Stimulated activated CD8-positive, alpha-beta memory T cell treated with anti-CD3 and anti-CD28 coated beads, Interleukin-4, amount 100 ng/mL, for 1 hour (primary cell): ENCODE results near the gene TRAPPC12.
A peak's percentile ranks its signal among the peaks of the same experiment; 100 is the strongest.
"Not testable (repeated sequence)": the region's sequence is repeated elsewhere in the genome, so short reads cannot be mapped to it uniquely, and the experiment has no call there.

ENCODE experiments used
- DNase-seq, 2 donors: peaks; one replicate each; pipeline ENCODE4 v3.0.0-alpha.2; 2020; ENCODE audit warnings: low read depth in 2 of 2, low spot score in 1 of 2

Gene TRAPPC12

DNA sequence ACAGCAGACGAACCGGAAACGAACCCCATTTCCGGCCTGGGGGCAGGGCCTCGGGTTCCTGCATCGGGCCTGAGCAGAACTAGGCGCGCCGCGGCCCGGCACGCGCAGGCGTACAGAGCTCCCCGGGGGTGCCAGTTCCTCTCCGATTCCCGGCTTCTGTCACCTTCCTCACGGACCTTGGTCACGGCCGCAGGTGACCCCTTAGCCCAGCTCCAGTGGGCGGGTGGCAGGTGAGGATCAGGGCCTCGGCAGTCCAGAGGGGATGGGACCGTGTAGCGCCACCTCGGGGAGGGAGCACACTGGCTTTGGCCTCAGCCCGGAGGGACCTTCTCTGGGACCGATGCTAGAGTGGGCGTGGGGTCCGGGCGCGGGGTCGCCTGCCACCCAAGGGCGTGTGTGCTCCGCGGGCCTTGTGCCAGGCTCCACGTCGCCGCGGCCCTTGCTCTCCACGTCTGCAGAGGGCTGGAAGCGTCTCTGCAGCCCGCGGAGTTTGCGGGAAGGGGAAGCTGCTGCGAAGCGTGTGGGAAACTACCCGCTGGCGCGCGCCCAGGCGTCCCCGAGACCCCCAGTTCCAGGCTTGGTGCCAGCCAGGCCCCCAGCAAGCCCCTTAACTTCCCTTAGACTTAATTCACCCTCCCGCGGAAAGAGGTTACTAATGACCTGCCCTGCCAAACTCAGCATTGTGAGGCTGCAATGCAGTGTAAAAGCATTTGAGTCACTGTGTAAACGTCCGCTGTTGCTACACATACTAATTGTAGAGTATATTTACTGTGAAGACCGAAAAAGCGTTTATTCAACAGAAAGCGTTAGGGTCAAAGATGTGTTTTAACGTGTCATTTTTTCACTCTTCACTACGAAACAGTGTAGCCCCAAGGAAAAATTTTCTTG, at the start of gene TRAPPC12:
TSS of gene TRAPPC12 (plus strand) at position 48 of the 888 bp plus-strand sequence. CDS start 7,930 bp downstream, outside the sequence.
- peak; percentile 81 to 87 for DNase-seq

DNA sequence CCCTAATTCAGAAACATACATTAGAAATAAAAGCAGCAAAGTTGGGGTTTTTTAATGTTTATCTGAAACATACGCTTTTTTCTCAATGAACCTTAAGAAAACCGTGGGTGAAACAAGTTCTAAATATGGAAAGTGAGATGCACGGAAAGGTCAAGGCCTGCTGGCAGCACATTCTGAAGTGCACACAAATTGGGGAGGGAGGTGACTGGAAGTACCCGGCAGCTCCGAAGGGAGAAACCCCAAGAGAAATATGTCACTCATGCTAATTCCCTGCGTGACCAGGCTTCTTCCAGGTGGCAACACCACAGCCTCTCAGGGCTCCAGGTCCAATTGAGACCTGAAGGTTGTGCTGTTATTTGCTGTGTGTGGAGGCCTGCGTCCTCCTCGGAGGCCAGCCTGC, 47.4 kb upstream of the TRAPPC12 start:
- no peak for DNase-seq

DNA sequence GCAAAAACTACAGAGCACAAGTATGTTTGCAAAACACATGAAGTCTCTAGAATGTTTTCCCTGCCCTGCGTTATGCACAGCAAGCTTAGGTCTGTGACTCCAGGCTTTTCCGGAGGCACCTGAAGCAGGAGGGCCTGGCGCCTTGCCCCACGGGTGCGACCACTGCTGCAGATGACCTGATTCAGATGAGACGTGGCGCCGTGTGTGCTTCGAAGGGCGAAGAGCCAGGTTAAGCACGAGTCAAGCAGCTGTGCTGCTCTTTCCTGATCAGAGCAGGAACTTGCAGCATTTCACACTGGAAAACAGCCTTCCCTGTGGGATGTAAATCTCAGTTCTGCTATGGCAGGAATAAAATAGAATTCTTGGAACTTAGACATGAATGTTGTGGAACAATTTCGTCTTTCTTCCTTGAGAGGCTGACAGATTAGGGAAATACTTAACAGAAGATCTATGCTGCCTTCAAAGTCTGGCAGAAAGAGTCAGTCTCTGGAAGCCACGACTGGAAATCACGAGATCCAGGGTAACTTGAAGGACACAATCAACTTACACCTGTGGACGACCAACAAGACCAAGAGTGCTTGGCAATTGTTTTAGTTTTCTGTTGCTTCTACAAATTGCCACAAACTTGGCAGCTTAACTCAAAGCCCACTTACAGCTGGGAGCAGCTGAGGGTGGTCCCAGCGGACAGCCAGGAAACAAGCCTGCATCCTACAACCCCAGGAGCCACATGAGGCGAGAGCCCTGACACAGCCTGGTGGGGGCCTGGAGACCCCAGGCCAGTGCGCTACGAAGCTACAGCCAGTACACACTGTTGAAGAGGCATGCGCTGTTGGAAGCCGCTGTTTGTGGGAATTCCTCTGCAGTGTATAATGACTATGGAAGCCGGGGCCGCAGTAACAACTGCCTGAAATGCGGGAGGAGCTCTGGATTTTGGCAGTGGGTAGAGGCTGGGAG, 44.8 kb upstream of the TRAPPC12 start:
- no peak for DNase-seq

DNA sequence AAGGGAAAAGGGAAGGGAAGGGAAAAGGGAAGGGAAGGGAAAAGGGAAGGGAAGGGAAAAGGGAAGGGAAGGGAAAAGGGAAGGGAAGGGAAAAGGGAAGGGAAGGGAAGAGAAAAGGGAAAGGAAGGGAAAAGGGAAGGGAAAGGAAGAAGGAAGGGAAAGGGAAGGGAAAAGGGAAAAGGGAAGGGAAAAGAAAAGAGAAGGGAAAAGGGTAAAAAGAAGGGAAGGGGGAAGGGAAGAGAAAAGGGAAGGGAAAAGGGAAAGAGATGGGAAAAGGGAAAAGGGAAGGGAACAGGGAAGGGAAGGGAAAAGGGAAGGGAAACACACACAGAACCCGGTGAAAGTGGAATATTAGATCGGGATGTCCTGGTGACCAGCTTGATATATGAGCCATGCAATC, 42.6 kb upstream of the TRAPPC12 start:
- DNase-seq = no peak

DNA sequence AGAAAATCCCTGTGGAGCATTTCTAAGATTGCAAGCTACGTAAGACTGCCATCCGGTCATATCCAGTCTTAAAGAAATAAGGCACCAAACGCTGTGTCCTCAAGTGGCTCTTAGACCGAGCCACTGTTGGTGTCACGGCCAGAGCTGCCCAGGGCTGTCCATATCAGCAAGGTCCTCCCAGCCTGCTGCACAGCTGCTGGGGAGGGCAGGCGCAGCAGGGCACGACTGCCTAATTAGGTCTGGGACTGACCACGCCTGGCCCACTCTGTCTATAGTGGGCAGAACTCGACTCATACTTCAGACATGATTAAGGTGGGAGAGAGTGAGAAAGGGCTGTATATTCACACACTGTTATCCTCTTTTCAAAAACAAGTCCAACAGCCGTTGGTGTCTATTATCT, 41.2 kb upstream of the TRAPPC12 start:
- no peak for DNase-seq

DNA sequence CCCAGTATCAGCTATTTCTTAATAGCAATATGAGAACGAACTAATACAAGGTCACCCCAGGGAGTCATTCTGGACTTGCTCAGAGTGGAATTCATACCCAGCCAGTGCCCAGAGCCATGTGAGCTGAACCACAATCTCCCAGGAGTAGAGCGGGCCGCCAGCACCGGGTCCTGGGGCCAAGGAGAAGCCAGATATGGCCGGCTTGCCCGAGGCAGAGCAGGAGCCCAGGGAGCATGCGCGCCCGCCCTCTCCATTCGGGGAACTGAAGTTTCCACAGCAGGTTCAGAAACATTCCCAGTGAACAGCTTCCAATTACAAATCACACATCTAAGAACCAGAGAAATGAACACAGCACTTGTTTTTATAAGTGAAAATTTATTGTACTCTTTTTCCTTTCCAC, 39.4 kb upstream of the TRAPPC12 start:
- DNase-seq = no peak

DNA sequence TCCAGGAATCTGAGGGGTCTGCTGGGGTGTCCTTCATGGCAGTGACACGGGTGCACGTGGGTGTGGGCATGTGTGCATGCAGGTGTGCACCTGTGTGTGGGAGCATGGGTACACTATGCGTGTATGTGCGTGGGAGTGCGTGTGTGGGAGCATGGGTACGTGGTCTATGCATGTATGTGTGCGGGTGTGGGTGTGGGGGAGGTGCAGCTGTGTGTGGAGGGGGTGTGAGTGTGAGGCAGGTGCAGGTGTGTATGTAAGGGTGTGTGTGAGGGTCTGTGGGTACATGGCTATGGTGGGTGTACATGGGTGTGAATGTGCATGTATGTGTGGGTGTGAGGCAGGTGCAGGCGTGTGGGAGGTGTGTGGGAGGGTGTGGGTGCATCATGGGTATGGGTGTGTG, 38.2 kb upstream of the TRAPPC12 start:
- DNase-seq = no peak

DNA sequence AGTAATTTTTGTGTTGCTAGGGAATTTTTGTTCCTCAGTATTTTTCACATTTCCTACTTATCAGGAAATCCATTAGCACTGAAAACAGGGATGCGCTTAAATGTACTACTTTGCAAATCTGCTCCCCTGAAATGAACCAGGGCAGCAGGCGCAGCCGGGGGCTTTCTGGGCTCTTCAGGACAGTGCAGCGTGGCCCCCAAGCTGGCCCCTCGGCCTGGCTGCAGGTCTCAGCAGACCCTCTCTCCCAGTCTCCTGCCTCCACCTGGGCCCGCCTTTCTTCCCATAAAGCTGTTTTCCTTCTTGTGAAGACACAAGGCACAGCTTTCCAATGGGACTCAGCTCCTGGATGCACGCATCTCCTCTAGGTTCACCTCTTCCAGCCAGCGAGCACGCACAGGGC, 37.2 kb upstream of the TRAPPC12 start:
- DNase-seq = no peak

DNA sequence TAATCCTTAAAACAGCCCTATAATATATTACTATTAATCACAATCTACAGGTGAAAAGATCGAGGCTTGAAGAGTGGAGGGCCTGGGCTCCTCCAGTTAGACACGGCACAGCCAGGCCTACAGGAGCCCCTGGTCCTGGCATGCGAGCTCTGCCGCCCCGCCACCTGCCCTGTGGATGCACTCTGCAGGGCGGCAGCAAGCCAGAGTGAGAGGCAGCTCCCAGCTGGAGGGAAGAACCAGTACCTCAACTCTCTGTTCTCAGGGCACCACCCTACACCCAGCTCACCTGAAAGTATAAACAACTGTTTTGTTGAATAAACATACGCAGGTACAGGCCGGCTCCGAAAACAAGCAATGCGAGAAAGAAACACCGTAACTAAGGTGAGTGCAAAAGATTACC, 36.5 kb upstream of the TRAPPC12 start:
- no peak for DNase-seq

DNA sequence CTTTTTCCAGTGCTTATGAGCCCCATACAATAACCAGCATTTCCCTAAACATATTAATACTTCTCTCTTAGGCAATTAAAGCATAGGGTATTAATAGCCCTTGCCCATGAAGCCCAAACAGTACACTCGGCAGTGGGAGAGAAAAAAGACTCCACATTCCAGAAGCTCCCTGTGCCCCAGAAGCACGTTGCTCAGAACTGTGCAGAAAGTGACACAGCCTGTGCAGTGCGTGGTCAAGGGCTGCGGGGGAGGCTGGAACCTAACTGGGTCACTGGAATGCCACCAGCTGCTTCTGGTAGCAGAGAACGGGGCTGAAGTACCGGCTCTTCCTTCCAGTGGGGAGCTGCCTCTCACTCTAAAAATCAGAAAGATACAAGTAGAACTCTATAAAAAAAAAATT, 34.6 kb upstream of the TRAPPC12 start:
- DNase-seq = no peak

DNA sequence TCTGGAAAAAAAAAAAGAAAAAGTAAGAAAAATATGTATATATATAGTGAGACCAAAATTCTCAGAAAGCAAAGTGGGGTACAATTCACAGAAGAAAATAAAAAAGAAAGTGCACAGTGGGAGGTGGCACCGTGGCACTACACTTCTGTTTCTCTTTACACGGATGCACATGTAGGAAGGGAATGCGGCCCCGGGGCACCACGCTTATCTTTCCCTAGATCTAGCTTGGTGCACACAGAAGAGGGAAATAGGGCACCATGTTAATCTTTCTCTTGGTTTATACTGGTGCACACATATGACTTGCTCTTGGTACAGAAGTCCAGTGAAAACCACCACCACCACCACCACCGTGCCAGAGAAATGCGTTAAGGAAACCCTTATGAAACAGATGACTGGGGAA, 33.9 kb upstream of the TRAPPC12 start:
- no peak for DNase-seq

DNA sequence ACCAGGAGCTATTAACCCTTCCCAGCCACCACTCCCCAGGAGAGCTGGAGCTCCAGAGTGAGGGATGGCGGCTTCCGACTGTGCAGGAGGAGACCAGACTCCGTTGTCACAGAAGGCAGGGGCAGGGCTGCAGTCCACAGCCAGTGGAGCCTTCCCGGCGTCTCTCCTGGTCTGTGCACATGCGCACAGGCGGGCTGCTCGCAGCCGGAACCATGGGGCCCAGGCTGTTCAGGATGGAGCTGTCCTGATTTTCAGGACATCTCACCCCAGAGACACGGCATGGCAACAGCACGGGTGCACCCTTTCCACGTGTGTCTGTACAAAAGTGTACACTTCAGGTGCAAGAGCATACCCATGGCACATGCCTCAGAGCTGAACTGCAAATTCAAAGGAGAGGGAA, 30.7 kb upstream of the TRAPPC12 start:
- DNase-seq = no peak

DNA sequence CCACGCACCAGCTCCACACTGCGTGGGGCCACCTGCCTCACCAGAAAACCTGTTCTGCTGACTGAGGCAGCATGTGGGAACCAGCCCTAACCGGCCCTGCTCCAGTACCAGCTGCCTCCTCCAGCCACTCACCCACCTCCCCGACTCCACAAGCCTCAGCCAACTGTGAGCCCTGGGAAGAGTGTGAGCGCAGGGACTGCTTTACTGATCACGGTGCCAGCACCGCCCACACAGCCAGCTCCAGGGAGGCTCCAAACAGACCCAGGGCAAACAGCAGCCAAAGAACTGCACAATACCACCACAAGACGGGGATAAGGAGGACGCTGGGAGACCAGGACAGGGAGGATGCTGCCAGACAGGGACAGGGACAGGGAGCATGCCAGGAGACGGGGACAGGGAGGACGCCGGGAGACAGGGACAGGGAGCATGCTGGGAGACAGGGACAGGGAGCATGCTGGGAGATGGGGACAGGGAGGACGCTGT, 30.2 kb upstream of the TRAPPC12 start:
- DNase-seq = no peak

DNA sequence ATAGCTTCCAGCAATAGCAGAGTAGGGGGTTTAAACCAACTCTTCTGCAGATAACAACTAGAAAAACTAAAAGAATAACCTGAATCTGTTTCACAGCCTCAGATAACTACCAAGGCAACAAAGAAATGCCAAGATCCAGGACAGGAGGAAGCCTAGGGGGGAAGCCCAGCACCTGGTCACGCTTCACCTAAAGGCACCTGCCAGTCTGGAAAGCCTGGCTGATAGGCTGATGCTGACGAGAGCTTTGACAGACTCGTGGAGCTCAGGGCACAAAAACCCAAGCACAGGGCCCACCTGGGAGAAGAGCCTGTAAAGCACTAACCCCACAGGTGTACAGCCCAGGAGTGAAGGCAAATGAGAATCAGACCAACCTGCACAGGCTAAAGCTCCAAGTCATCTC, 24.5 kb upstream of the TRAPPC12 start:
- DNase-seq = no peak

DNA sequence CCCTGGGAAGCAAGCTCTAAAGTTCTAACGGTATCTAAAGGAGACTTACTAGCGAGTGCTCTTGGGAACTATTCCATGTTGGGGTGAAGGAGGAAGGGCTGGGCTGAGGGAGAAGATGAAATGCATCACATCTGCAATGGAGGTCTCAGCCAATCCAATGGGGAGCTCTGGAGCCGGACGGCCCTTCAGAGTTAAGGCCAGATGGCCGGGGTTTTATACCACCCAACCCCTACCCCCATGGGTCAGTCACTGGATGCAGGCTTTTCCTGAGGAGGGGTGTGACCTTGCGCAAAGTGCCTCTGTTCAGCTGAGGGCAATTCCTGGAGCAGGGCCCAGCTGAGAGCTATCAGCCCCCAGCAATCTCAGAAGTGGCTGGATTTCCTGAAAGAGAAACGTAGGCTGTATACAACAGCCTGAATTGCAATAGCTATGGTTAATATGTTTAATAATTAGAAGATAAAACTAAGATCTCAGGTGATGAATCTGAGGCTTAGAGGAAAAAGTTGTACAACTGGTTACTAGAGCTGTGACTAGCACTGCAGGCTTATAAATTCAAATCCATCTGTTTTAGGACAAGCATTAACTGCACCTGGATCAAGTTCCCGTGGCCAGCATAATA, 23.4 kb upstream of the TRAPPC12 start:
- DNase-seq = no peak

DNA sequence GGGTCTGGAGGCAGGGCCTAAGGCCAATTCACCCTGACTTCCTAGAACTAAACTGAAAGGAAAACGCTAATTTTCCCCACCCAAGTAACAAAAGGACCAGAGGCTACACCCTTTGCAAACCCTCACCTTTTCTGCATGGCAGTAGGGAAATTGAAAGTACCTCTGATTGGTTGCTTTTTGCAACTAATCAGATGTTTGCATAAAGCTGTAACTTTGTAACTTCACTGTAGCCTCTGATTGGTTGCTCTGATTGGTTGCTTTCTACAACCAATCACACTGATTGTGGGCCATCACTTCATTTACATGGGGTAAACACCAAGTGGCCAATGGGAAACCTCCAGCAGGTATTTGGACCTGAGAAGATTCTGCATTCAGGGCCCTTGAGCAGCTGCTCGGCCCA, 22.7 kb upstream of the TRAPPC12 start:
- DNase-seq = no peak

DNA sequence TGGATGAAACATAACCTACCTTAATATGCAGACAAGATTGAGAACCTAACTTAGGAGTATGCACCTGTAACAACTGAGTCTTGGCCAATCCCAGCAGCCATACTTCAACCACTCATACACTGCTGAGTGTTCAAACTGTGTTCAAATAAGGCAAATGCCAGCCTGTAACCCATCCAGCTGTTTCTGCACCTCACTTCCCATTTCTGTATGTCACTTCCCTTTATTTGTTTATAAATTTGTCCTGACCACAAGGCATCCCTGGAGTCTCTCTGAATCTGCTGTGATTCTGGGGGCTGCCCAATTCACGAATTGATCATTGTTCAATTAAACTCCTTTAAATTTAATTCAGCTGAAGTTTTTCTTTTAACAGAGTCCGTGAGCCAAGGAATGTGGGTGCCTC, 22.0 kb upstream of the TRAPPC12 start:
- not testable (repeated sequence) for DNase-seq

DNA sequence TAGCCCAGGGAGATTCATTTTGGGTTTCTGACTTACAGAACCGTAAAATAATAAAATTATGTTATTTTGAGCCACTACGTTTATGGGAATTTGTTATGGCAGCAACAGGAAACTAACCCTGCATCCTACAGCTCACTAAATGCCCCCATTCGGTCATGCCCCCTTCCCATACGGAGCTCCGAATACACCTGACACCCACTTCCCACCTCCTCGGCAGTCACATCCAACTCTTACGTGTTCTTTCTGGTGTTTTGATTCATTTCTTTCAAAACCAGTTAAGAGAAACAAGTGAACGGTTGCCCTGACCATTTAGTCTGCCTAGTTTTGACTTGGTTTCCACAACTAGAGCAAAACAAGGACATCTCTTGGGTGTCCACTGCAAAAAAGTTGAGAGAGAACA, 21.6 kb upstream of the TRAPPC12 start:
- DNase-seq = no peak

DNA sequence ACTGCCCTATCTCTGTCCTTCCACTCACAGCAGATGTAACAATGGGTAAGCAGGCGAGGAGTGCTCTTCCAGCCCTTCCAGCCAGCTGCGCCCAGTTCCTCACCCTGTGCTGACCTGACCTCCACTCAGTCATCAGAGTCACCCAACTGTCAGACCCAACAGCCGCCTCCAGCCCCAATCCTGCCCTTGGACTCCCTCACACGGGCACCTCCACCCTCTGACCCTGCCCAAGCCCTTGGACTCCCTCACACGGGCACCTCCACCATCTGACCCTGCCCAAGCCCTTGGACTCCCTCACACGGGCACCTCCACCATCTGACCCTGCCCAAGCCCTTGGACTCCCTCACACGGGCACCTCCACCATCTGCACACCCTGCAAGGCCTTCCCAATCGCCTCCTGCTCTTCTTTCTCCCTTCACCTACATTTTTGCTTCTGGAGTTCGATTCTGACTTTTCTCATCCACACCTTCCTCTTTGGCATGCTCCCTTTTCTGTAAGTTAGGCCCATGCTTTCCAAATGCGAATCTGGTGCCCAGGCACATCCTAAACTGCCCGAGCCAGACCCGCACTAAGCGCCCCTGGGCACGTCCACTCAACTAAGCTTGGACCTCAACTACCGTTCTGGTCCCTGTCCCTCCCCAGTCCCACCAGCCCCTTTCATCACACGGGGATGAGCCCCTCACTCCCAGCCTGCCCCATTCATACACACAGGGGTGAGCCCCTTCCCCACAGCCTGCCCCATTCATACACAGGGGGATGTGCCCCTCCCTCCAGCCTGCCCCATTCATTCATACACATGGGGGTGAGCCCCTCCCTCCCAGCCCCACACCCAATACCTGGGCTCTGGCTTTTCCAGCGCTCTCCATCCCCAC, 17.7 kb upstream of the TRAPPC12 start:
- DNase-seq = no peak

DNA sequence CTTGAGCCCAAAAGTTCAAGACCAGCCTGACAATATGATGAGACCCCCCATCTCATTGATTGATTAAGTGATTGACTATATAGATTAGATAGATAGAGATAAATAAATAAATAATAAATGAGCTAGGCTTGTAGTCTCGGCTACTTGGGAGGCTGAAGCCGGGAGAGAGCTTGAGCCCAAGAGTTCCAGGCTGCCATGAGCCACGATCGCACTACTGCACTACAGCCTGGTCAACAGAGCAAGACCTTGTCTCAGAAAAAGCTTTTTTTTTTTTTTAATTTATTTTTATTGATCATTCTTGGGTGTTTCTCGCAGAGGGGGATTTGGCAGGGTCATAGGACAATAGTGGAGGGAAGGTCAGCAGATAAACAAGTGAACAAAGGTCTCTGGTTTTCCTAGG, 14.3 kb upstream of the TRAPPC12 start:
- DNase-seq = no peak
